Measurements from ENCODE around the gene AKAIN1.

GRCh38 chr18:5173236-5173635 is 23.8 kb downstream of the AKAIN1 start:
- TF ChIP-seq CTCF (conservative IDR thresholded peaks at IDR 0.05 in 1 of 2, IDR thresholded peaks at IDR 0.05 in 1 of 2; ENCODE audit: low read depth in 1 of 2, low read length in 2 of 2) (no peak), EZH2 (IDR thresholded peaks at IDR 0.05; ENCODE audit: low read length, missing control alignments) (no peak)

All from fibroblast of lung (primary cell).